SK-N-SH (cell line): ENCODE data around the gene PARP11.

Experiments used
- FOSL2 ChIP-seq: IDR thresholded peaks from 2 replicates; pipeline ENCODE4 v1.4.0; 2012; ENCODE audit warnings: low read depth, mild to moderate bottlenecking, moderate library complexity, borderline replicate concordance
- MXI1 ChIP-seq: IDR thresholded peaks from 2 replicates; pipeline ENCODE4 v1.6.1; 2012; ENCODE audit warnings: mild to moderate bottlenecking, low read depth, low read length, improper control_type of control experiment
- NRF1 ChIP-seq: IDR thresholded peaks from 2 replicates; pipeline ENCODE4 v1.6.1; 2012; ENCODE audit warnings: low read depth, mild to moderate bottlenecking, low read length
- RCOR1 ChIP-seq: fragments of 150-350 bp; IDR thresholded peaks from 2 replicates; pipeline ENCODE4 v1.6.1; 2017; ENCODE audit warnings: antibody characterized with exemption, low read length
- SMC3 ChIP-seq: IDR thresholded peaks from 2 replicates; pipeline ENCODE4 v1.6.1; 2012; ENCODE audit warnings: low read depth, low read length, improper control_type of control experiment
- TCF12 ChIP-seq: IDR thresholded peaks from 2 replicates; pipeline ENCODE4 v1.4.0; 2012
- TF ChIP-seq, protein P1 (sequence below): fragments of 200-600 bp; sonication (generic); IDR thresholded peaks from 2 replicates; pipeline ENCODE4 v1.6.1; 2017; ENCODE audit warnings: antibody characterized with exemption, mild to moderate bottlenecking, moderate library complexity
- TF ChIP-seq, protein P2 (sequence below): IDR thresholded peaks from 2 replicates; pipeline ENCODE4 v1.6.1; 2012; ENCODE audit warnings: mild to moderate bottlenecking, low read depth, low read length, moderate library complexity

DNA sequence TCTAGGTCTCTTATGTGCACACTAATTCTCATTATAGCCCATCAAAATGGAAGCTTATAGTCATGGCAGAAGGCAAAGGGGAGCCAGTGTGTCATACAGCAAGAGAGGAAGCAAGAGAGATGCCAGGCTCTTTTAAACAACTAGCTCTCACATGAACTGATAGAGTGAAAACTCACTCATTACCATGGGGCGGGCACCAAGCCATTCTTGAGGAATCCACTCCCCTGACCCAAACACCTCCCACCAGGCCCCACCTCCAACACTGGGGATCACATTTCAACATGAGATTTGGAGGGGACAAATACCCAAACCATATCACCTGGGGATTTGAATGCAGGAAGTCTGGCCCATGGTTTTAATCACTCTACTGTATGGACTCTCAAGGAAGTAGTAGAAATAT is 83.4 kb downstream of the PARP11 start:
- no peak for TF ChIP-seq RCOR1
- no peak for TF ChIP-seq NRF1
- TF ChIP-seq, protein P1, sequence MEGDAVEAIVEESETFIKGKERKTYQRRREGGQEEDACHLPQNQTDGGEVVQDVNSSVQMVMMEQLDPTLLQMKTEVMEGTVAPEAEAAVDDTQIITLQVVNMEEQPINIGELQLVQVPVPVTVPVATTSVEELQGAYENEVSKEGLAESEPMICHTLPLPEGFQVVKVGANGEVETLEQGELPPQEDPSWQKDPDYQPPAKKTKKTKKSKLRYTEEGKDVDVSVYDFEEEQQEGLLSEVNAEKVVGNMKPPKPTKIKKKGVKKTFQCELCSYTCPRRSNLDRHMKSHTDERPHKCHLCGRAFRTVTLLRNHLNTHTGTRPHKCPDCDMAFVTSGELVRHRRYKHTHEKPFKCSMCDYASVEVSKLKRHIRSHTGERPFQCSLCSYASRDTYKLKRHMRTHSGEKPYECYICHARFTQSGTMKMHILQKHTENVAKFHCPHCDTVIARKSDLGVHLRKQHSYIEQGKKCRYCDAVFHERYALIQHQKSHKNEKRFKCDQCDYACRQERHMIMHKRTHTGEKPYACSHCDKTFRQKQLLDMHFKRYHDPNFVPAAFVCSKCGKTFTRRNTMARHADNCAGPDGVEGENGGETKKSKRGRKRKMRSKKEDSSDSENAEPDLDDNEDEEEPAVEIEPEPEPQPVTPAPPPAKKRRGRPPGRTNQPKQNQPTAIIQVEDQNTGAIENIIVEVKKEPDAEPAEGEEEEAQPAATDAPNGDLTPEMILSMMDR = no peak
- TF ChIP-seq FOSL2 = no peak
- TF ChIP-seq SMC3 = no peak
- no peak for TF ChIP-seq MXI1
- TF ChIP-seq, protein P2, sequence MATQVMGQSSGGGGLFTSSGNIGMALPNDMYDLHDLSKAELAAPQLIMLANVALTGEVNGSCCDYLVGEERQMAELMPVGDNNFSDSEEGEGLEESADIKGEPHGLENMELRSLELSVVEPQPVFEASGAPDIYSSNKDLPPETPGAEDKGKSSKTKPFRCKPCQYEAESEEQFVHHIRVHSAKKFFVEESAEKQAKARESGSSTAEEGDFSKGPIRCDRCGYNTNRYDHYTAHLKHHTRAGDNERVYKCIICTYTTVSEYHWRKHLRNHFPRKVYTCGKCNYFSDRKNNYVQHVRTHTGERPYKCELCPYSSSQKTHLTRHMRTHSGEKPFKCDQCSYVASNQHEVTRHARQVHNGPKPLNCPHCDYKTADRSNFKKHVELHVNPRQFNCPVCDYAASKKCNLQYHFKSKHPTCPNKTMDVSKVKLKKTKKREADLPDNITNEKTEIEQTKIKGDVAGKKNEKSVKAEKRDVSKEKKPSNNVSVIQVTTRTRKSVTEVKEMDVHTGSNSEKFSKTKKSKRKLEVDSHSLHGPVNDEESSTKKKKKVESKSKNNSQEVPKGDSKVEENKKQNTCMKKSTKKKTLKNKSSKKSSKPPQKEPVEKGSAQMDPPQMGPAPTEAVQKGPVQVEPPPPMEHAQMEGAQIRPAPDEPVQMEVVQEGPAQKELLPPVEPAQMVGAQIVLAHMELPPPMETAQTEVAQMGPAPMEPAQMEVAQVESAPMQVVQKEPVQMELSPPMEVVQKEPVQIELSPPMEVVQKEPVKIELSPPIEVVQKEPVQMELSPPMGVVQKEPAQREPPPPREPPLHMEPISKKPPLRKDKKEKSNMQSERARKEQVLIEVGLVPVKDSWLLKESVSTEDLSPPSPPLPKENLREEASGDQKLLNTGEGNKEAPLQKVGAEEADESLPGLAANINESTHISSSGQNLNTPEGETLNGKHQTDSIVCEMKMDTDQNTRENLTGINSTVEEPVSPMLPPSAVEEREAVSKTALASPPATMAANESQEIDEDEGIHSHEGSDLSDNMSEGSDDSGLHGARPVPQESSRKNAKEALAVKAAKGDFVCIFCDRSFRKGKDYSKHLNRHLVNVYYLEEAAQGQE = no peak
- no peak for TF ChIP-seq TCF12
